Right ventricle myocardium superior (tissue), 1 donor: ENCODE results near the gene PLD1. TPM values are rescaled to one million over a fixed set of nuclear protein-coding genes. Genes with fewer than 3 reads are reported as not detected.

ENCODE experiments used
- ATAC-seq: fragments of 200-7000 bp; cut with Tn5 transposase; one replicate; pipeline ENCODE4 v1.9.1; 2020; ENCODE audit warnings: mild to moderate bottlenecking; ENCODE audit not compliant: poor library complexity
- DNase-seq: peaks from one replicate; pipeline ENCODE4 v3.0.0-alpha.2; 2020
- intact Hi-C: fragments of 100-400 bp; cut with DNase I; formaldehyde crosslinking; loops from one replicate; pipeline ENCODE4 v1.11.2; 2022
- total RNA-seq: library from RNA; stranded (reverse); fragmentation: NEBNext Ultra II Directional; extraction: Animal tissue kit (Norgen Biotek cat#: 25700); gene quantifications from one replicate; pipeline ENCODE4 v1.2.1, GENCODE V29; 2021
- donor health status: DM: no; HTN: yes; CAD: no; lungs with severe emphysema.

Gene PLD1
- total RNA-seq, 1 donor from 2014 or later, result 64.3 TPM

- intact Hi-C loops, result no loop called here
- DNase-seq (no peak), ATAC-seq (no peak)
Measured at GRCh38 chr3:171840811-171841619, 30.7 kb upstream of the PLD1 start.

DNA sequence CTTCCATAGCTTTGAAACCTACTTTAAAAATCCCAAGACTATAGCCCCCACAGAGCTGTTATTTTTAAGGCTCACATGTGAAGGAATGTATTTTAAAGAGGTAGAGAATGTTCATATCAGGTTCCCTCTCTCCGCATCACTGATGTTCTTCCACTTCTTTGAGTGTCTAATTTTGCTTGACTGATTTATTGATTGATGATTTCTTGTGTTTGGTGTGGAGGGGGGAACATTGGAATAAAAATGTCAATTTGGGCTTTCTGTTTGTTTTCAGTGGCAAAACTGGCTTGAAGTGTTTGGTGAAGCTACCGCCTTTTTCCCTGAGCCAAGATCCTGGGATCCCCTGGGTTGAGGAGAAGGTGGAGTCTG, 30.1 kb upstream of the PLD1 start:
- ATAC-seq (no peak), DNase-seq (no peak)
- intact Hi-C loops, result no loop called here

DNA sequence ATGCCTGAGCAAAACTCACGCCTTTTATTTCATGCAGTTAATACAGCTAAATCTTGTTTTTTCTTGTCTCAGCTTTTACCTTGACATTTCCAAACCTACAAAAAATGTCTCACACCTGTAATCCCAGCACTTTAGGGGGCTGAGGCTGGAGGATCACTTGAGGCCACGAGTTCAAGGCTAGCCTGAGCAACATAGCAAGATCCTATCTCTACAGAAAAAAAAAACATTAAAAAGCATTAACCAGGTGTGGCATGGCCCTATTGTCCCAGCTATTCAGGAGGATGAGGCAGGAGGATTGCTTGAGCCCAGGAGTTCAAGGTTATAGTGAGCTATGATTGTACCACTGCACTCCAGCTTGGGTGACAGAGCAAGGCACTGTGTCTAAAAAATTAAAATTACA, 29.0 kb upstream of the PLD1 start:
- ATAC-seq, result no peak
- intact Hi-C loops, result no loop called here
- no peak for DNase-seq

- intact Hi-C loops, result no loop called here
- peak; percentile 67 for DNase-seq
- peak; percentile 80 for ATAC-seq
Measured at GRCh38 chr3:171838218-171838720, 28.0 kb upstream of the PLD1 start.

DNA sequence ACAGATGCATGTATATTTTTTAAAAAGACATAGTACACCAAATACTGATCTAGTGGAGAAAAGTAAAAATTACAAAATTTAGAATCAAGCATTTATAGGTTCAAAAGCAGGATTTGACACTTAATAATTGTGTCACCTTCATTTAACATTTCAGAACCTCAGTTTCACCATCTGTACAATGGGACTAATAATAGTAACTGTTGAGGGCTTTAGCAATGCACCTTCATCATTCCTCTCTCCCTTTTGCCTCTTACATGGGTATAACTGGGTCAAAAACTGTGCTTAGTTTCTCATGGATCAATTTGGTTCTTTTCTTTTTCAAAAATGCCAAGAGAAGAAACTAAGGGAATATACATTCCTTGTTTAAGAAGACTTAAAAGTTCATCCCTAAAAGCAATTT, 27.4 kb upstream of the PLD1 start:
- no peak for ATAC-seq
- no peak for DNase-seq
- intact Hi-C loops, result no loop called here

GRCh38 chr3:171836855-171837254, 26.6 kb upstream of the PLD1 start:
- DNase-seq (no peak), ATAC-seq (peak; percentile 57)
- intact Hi-C loops, result no loop called here

DNA sequence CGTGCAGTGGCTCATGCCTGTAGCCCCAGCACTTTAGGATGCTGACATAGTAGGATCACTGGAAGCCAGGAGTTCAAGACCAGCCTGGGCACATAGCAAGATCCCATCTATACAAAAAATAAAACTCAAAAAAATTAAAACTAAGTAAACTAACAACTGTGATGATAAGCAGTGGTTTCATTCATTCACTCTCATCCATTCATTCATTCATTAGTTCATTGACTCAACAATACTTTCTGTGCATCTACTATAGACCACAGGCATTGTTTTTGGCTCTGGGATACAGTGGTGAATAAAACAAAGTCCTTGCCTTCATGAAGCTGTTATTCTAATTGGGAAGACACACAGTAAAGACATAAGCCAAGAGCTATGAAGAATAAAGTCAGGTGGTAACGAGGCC, 25.3 kb upstream of the PLD1 start:
- DNase-seq, result no peak
- intact Hi-C loops, result no loop called here
- no peak for ATAC-seq

GRCh38 chr3:171835116-171835515, 24.8 kb upstream of the PLD1 start:
- no peak for DNase-seq
- intact Hi-C loops, result no loop called here
- ATAC-seq, result no peak

DNA sequence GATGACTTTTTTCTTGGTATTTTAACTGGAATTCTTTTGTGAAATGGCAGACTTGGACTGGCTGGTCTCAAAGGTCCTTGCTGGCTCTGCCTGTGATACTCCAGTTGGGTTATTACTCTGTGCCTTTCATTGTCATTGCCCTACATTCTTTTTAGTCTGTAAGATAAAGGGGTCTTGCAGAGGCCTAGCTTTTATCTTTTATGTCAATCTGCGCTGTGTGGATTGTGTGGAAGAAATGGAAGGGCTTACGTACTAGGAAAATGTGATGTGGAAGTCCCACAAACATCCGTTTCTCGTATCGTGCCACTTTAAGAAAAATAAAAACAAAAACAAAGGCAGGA, 24.1 kb upstream of the PLD1 start:
- no peak for ATAC-seq
- intact Hi-C loops, result no loop called here

GRCh38 chr3:171833789-171834460, 23.6 kb upstream of the PLD1 start:
- intact Hi-C loops, result no loop called here
- ATAC-seq, result peak; percentile 19
- no peak for DNase-seq

More for the DNA sequence above, 24.1 kb upstream of the PLD1 start:
- DNase-seq, result no peak

DNA sequence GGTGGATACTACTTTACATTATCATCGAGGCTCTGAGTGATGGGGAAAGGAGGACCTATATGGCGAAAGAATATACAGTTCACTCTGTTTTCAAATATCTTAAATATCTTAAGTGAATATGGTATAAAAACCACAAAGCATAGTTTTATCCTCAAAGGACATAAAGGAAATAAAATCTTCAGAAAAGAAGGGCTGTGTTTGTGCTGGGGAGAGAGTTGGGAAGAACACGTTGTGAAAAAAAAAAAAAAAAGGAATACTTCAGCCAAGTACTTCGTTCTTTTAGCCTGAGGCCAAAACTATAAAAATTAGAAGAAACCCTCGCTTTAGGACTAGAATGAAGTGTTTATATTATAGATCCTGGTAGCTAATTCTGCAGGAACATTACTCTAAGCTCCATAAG, 22.7 kb upstream of the PLD1 start:
- no peak for DNase-seq
- no peak for ATAC-seq
- intact Hi-C loops, result no loop called here

DNA sequence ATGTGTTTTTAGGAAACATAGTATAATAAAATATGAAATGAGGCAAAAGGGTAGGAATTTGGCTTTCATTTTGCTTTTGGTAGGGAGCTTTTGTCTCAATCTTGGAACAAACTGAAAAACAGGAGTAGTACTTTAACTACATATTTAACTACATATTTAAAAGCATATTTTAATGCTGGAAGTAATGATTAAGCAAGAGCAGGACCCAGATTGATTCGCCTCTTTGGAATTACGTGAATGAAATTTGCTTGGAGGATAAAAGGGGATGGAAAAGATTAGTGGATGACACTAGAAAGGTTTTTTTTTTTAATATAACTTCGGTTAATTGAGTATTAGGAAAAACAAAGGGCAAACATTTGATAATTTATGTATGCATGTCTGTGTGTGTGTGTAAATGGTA, 21.7 kb upstream of the PLD1 start:
- intact Hi-C loops, result no loop called here
- DNase-seq, result no peak

DNA sequence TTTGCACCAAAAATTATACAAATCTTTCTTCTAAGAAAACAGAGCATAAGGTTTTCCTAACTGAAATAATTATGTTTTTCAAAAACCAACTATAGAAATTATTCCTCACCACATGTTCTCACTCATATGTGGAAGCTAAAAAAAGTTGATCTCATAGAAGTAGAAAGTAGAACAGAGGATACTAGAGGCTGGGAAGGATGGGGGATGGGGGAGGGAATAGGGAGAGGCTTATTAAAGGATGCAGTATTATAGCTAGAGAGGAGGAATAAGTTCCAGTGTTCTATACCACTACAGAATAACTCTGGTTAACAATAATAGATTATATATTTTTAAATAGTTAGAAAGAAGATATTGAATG, 20.2 kb upstream of the PLD1 start:
- no peak for DNase-seq
- intact Hi-C loops, result no loop called here
- no peak for ATAC-seq

More for the DNA sequence above, 21.7 kb upstream of the PLD1 start:
- ATAC-seq, result no peak

DNA sequence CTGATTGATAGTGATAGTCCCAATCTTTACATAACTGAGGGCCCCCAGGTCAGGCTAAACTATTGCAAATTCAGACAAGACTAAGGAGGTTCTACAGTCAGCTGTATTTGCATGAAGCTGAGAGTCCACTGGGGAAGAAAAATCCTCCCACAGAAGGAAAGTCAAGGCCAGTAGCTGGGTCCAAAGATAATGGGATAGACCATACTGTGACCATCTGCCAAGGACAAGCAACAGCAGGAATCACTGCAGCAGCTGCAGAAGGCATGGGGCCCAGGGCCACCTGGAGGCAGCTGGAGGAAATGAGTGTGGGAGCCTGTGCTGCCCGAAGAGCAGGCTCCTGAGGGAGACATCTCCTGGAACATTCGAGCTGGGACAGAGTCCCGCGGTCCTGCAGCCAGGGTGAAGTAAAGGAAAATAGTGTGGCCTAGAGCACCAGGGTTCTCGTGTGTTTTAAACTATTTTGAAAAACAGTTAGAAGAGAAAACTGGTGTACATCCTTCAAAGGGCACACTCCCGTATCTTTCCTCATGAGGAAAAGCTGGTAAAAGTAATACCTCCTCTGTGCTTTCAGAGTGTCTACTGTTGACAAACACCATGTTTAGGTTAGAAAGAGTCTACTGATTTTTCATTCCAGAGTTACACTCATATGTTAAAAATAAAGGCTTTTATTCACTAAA, 19.7 kb upstream of the PLD1 start:
- intact Hi-C loops, result no loop called here
- DNase-seq, result peak; percentile 91
- ATAC-seq, result peak; percentile 87

- ATAC-seq, result peak; percentile 36
- no peak for DNase-seq
- intact Hi-C loops, result no loop called here
Measured at GRCh38 chr3:171828902-171829770, 18.9 kb upstream of the PLD1 start.

DNA sequence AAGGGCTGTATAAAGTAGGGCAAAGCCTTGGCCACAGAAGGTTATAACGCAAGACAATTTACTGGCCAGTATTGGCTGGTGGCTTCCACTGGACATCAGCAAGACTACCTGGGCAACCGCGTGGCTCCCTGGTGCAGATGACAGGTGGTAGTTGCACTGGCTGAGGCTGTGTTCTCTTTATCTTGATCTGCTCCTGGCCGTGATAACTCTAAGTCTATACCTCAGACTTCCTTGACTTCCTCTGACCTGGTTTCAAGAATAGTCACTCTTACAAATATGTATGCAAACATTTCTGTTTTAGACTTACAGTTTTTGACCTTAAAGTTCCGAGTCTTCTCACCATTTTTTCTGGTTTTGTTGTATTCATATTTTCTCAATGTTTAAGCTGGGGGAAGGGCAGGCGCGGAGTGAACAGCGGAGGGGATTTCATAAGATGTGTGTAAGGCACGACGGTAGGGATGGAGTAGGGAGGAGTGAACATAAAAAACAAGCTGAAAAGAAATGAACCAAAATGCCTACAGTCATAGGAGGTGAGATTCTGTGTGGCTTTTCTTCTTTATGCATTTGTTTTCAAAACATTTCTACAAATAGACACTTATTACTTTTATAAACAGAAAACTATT, 17.7 kb upstream of the PLD1 start:
- intact Hi-C loops, result no loop called here
- DNase-seq (no peak), ATAC-seq (no peak)

DNA sequence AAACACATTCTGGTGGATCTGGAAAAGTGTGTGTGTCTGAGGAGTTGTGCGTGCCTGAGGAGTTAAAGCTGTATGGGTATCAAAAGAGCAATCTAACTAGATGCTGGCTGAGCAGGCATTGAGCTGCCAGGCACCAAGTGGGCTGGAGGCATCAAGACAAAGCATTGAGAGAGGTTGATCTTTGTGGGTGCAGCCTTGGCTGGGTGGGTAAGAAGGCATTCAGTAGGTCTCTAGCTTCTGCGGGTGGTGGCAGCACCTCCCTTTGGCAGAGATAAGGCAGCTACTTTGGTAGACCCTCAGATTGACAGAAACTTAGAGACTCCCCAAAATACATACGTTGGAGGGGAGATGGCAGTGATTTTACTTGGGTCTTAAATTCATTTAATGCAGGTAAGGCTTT, 17.1 kb upstream of the PLD1 start:
- intact Hi-C loops, result no loop called here
- no peak for ATAC-seq
- DNase-seq, result no peak

- DNase-seq (no peak), ATAC-seq (peak; percentile 74)
- intact Hi-C loops, result no loop called here
Measured at GRCh38 chr3:171825222-171825828, 15.0 kb upstream of the PLD1 start.
